OCI-LY7 (cell line): ENCODE measurements around the gene FOXE3. TPM values are rescaled to one million over a fixed set of nuclear protein-coding genes. Genes with fewer than 3 reads are reported as not detected.
A peak's percentile ranks its signal among the peaks of the same experiment; 100 is the strongest.

Experiments used
- BruUV-seq: library from RNA; stranded (reverse); fragments of 400-500 nt; replicated peaks from 2 replicates; lab custom pipeline; 2021; lab: Mats Ljungman, UMichigan
- CTCF ChIA-PET: fragments of 300-600 bp; sonication (Branson Sonifier 250); formaldehyde crosslinking; loops from one replicate; lab custom pipeline; 2022; ENCODE audit warnings: antibody characterized with exemption; ENCODE audit not compliant: unreplicated experiment; lab: Charles Lee
- POLR2A ChIA-PET: fragments of 300-600 bp; sonication (Branson Sonifier 250); formaldehyde crosslinking; loops from one replicate; lab custom pipeline; 2022; ENCODE audit warnings: antibody characterized with exemption; lab: Charles Lee
- DNase-seq: peaks from one replicate; pipeline ENCODE4 v3.0.0-alpha.2; 2015; ENCODE audit warnings: low spot score
- H2AFZ ChIP-seq: fragments of 200-600 bp; sonication (generic), shearing (Covaris generic); 2 replicates; pipeline ENCODE4 v1.6.1; 2014; ENCODE audit warnings: mild to moderate bottlenecking, antibody characterized with exemption, low read length, moderate library complexity
- H3K27ac ChIP-seq: fragments of 200-600 bp; sonication (generic); 2 replicates; pipeline ENCODE4 v1.5.1; 2014; ENCODE audit warnings: mixed run types, low read depth, mild to moderate bottlenecking, moderate library complexity, low read length, inconsistent platforms; ENCODE audit not compliant: poor library complexity, severe bottlenecking
- H3K36me3 ChIP-seq: fragments of 200-600 bp; sonication (generic); 2 replicates; pipeline ENCODE4 v1.6.1; 2014; ENCODE audit warnings: mild to moderate bottlenecking, antibody characterized with exemption, low read length, moderate library complexity, mixed read lengths; ENCODE audit not compliant: insufficient read depth
- H3K4me1 ChIP-seq: fragments of 200-600 bp; sonication (generic); 2 replicates; pipeline ENCODE4 v1.5.1; 2014; ENCODE audit warnings: mild to moderate bottlenecking, low read length; ENCODE audit not compliant: insufficient read depth, poor library complexity, severe bottlenecking
- H3K4me2 ChIP-seq: fragments of 200-600 bp; sonication (generic); 2 replicates; pipeline ENCODE4 v1.6.1; 2014; ENCODE audit warnings: mild to moderate bottlenecking, low read length
- H3K4me3 ChIP-seq: fragments of 200-600 bp; sonication (generic); 2 replicates; pipeline ENCODE4 v1.5.1; 2014; ENCODE audit warnings: mild to moderate bottlenecking, low read depth, low read length; ENCODE audit not compliant: poor library complexity, severe bottlenecking
- H3K79me2 ChIP-seq: fragments of 200-600 bp; sonication (generic); 2 replicates; pipeline ENCODE4 v1.6.1; 2016; ENCODE audit warnings: low read depth, mild to moderate bottlenecking, low read length, moderate library complexity, mixed read lengths; ENCODE audit not compliant: insufficient read depth
- H3K9me2 ChIP-seq: fragments of 200-600 bp; sonication (generic); 2 replicates; pipeline ENCODE4 v1.6.1; 2016; ENCODE audit warnings: mild to moderate bottlenecking, low read length, mixed read lengths; ENCODE audit not compliant: insufficient read depth
- H3K9me3 ChIP-seq: fragments of 200-600 bp; sonication (generic); 2 replicates; pipeline ENCODE4 v1.6.1; 2014; ENCODE audit warnings: mild to moderate bottlenecking, mixed run types, low read length, mixed read lengths
- H4K20me1 ChIP-seq: fragments of 200-600 bp; sonication (generic); 2 replicates; pipeline ENCODE4 v1.6.1; 2014; ENCODE audit warnings: mild to moderate bottlenecking, antibody characterized with exemption, low read length, moderate library complexity, mixed read lengths; ENCODE audit not compliant: insufficient read depth
- CTCF ChIP-seq: fragments of 200-600 bp; sonication (generic); conservative IDR thresholded peaks from 2 replicates; pipeline ENCODE4 v1.5.1; 2014; ENCODE audit warnings: mild to moderate bottlenecking, antibody characterized with exemption, low read length, moderate library complexity, mixed read lengths
- EZH2phosphoT487 ChIP-seq: fragments of 200-600 bp; sonication (generic); IDR thresholded peaks from 2 replicates; pipeline ENCODE4 v1.6.1; 2018; ENCODE audit warnings: low read depth, borderline replicate concordance, mild to moderate bottlenecking, mixed run types, antibody characterized with exemption, low read length, moderate library complexity, mixed read lengths
- intact Hi-C: fragments of 100-400 bp; cut with micrococcal nuclease; formaldehyde crosslinking; loops from one replicate; pipeline ENCODE4 v1.10.0; 2022; ENCODE audit not compliant: unreplicated experiment
- total RNA-seq, 2 experiments: library from RNA; depleted of rRNA in 1 of 2; stranded (reverse); fragments of >200 nt in 1 of 2; shearing (Covaris generic) in 1 of 2; gene quantifications; 2 replicates each; pipeline ENCODE4 v1.2.3, GENCODE V29; 2014 to 2022

FOXE3 gene
- total RNA-seq, 2 experiments from 2014 or later, result not detected

GRCh38 chr1:47435506-47436303 is 19.6 kb downstream of the FOXE3 start:
- H2AFZ ChIP-seq, result peak overlapping the region; percentile 83; the same call in 1 of the 2 replicates
- intact Hi-C loops, result loop anchor here (1.0 to 5.0 kb wide), 6 partner anchors 46 to 292 kb away; partner anchors contain the start of gene STIL
- ChIA-PET POLR2A (interaction anchor here (0.5 to 1.4 kb wide), 5 partner anchors 13 to 97 kb away, joined by 3 to 4 read pairs (median 3); no protein-coding TSS in a partner anchor), CTCF (interaction anchor here (1.5 to 1.8 kb wide), 2 partner anchors 41 to 49 kb away, joined by 3 to 6 read pairs; no protein-coding TSS in a partner anchor)
- H4K20me1 ChIP-seq, result peaks cover 7% of the 10 kb centered on the region; the same call in 1 of the 2 replicates
- peak overlapping the region; percentile 78 for H3K27ac ChIP-seq
- peaks cover 28% of the 10 kb centered on the region for H3K4me1 ChIP-seq
- BruUV-seq, result TSS peak; percentile 69
- H3K4me3 ChIP-seq, result peak overlapping the region; percentile 92
- TF ChIP-seq CTCF, result no peak
- TF ChIP-seq EZH2phosphoT487, result no peak
- H3K36me3 ChIP-seq, result peaks cover 40% of the 10 kb centered on the region
- peaks cover 13% of the 10 kb centered on the region; the same call in 1 of the 2 replicates for H3K79me2 ChIP-seq
- H3K4me2 ChIP-seq, result peak overlapping the region; percentile 96
- DNase-seq, result no peak
- no peaks in the 10 kb centered on the region for H3K9me3 ChIP-seq
- H3K9me2 ChIP-seq, result no peaks in the 10 kb centered on the region

- Histone ChIP-seq H3K4me1 (peaks cover 22% of the 10 kb centered on the region), H3K9me3 (no peaks in the 10 kb centered on the region), H4K20me1 (peaks cover 7% of the 10 kb centered on the region; the same call in 1 of the 2 replicates), H3K27ac (peak overlapping the region; percentile 78), H3K36me3 (peaks cover 35% of the 10 kb centered on the region), H3K9me2 (no peaks in the 10 kb centered on the region), H2AFZ (peak overlapping the region; percentile 83), H3K4me3 (peak overlapping the region; percentile 92), H3K79me2 (peaks cover 13% of the 10 kb centered on the region; the same call in 1 of the 2 replicates), H3K4me2 (peak overlapping the region; percentile 96)
- BruUV-seq, result no TSS peak
- ChIA-PET POLR2A (interaction anchor here (0.5 to 1.4 kb wide), 3 partner anchors 22 to 50 kb away, joined by 3 read pairs; no protein-coding TSS in a partner anchor), CTCF (interaction anchor here (1.5 to 2.1 kb wide), 4 partner anchors 39 to 290 kb away, joined by 5 to 13 read pairs (median 6); no protein-coding TSS in a partner anchor)
- peak; percentile 95 for TF ChIP-seq CTCF
- TF ChIP-seq EZH2phosphoT487, result no peak
- intact Hi-C loops, result loop anchor here (1.0 to 5.0 kb wide), 6 partner anchors 47 to 291 kb away; partner anchors contain the start of gene STIL
- DNase-seq, result peak; percentile 88
Measured at GRCh38 chr1:47436304-47436978, 20.4 kb downstream of the FOXE3 start.
